OCI-LY7 (cell line): ENCODE data around the gene HECA. TPM values are rescaled to one million over a fixed set of nuclear protein-coding genes. Genes with fewer than 3 reads are reported as not detected.

Experiments used
- BruUV-seq: library from RNA; stranded (reverse); fragments of 400-500 nt; replicated peaks from 2 replicates; lab custom pipeline; 2021; lab: Mats Ljungman, UMichigan
- CTCF ChIA-PET: fragments of 300-600 bp; sonication (Branson Sonifier 250); formaldehyde crosslinking; loops from one replicate; lab custom pipeline; 2022; ENCODE audit warnings: antibody characterized with exemption; ENCODE audit not compliant: unreplicated experiment; lab: Charles Lee
- POLR2A ChIA-PET: fragments of 300-600 bp; sonication (Branson Sonifier 250); formaldehyde crosslinking; loops from one replicate; lab custom pipeline; 2022; ENCODE audit warnings: antibody characterized with exemption; lab: Charles Lee
- DNase-seq: peaks from one replicate; pipeline ENCODE4 v3.0.0-alpha.2; 2015; ENCODE audit warnings: low spot score
- H2AFZ ChIP-seq: fragments of 200-600 bp; sonication (generic), shearing (Covaris generic); 2 replicates; pipeline ENCODE4 v1.6.1; 2014; ENCODE audit warnings: mild to moderate bottlenecking, antibody characterized with exemption, low read length, moderate library complexity
- H3K27ac ChIP-seq: fragments of 200-600 bp; sonication (generic); 2 replicates; pipeline ENCODE4 v1.5.1; 2014; ENCODE audit warnings: mixed run types, low read depth, mild to moderate bottlenecking, moderate library complexity, low read length, inconsistent platforms; ENCODE audit not compliant: poor library complexity, severe bottlenecking
- H3K36me3 ChIP-seq: fragments of 200-600 bp; sonication (generic); 2 replicates; pipeline ENCODE4 v1.6.1; 2014; ENCODE audit warnings: mild to moderate bottlenecking, antibody characterized with exemption, low read length, moderate library complexity, mixed read lengths; ENCODE audit not compliant: insufficient read depth
- H3K4me1 ChIP-seq: fragments of 200-600 bp; sonication (generic); 2 replicates; pipeline ENCODE4 v1.5.1; 2014; ENCODE audit warnings: mild to moderate bottlenecking, low read length; ENCODE audit not compliant: insufficient read depth, poor library complexity, severe bottlenecking
- H3K4me2 ChIP-seq: fragments of 200-600 bp; sonication (generic); 2 replicates; pipeline ENCODE4 v1.6.1; 2014; ENCODE audit warnings: mild to moderate bottlenecking, low read length
- H3K4me3 ChIP-seq: fragments of 200-600 bp; sonication (generic); 2 replicates; pipeline ENCODE4 v1.5.1; 2014; ENCODE audit warnings: mild to moderate bottlenecking, low read depth, low read length; ENCODE audit not compliant: poor library complexity, severe bottlenecking
- H3K79me2 ChIP-seq: fragments of 200-600 bp; sonication (generic); 2 replicates; pipeline ENCODE4 v1.6.1; 2016; ENCODE audit warnings: low read depth, mild to moderate bottlenecking, low read length, moderate library complexity, mixed read lengths; ENCODE audit not compliant: insufficient read depth
- H3K9me2 ChIP-seq: fragments of 200-600 bp; sonication (generic); 2 replicates; pipeline ENCODE4 v1.6.1; 2016; ENCODE audit warnings: mild to moderate bottlenecking, low read length, mixed read lengths; ENCODE audit not compliant: insufficient read depth
- H3K9me3 ChIP-seq: fragments of 200-600 bp; sonication (generic); 2 replicates; pipeline ENCODE4 v1.6.1; 2014; ENCODE audit warnings: mild to moderate bottlenecking, mixed run types, low read length, mixed read lengths
- H4K20me1 ChIP-seq: fragments of 200-600 bp; sonication (generic); 2 replicates; pipeline ENCODE4 v1.6.1; 2014; ENCODE audit warnings: mild to moderate bottlenecking, antibody characterized with exemption, low read length, moderate library complexity, mixed read lengths; ENCODE audit not compliant: insufficient read depth
- EZH2phosphoT487 ChIP-seq: fragments of 200-600 bp; sonication (generic); IDR thresholded peaks from 2 replicates; pipeline ENCODE4 v1.6.1; 2018; ENCODE audit warnings: low read depth, borderline replicate concordance, mild to moderate bottlenecking, mixed run types, antibody characterized with exemption, low read length, moderate library complexity, mixed read lengths
- intact Hi-C: fragments of 100-400 bp; cut with micrococcal nuclease; formaldehyde crosslinking; loops from one replicate; pipeline ENCODE4 v1.10.0; 2022; ENCODE audit not compliant: unreplicated experiment
- total RNA-seq, 2 experiments: library from RNA; depleted of rRNA in 1 of 2; stranded (reverse); fragments of >200 nt in 1 of 2; shearing (Covaris generic) in 1 of 2; gene quantifications; 2 replicates each; pipeline ENCODE4 v1.2.3, GENCODE V29; 2014 to 2022
- TF ChIP-seq, protein P1 (sequence below): fragments of 200-600 bp; sonication (generic); conservative IDR thresholded peaks from 2 replicates; pipeline ENCODE4 v1.5.1; 2014; ENCODE audit warnings: mild to moderate bottlenecking, antibody characterized with exemption, low read length, moderate library complexity, mixed read lengths

The HECA gene
- total RNA-seq, 2 experiments from 2014 or later = 21.9 to 23.3 TPM

DNA sequence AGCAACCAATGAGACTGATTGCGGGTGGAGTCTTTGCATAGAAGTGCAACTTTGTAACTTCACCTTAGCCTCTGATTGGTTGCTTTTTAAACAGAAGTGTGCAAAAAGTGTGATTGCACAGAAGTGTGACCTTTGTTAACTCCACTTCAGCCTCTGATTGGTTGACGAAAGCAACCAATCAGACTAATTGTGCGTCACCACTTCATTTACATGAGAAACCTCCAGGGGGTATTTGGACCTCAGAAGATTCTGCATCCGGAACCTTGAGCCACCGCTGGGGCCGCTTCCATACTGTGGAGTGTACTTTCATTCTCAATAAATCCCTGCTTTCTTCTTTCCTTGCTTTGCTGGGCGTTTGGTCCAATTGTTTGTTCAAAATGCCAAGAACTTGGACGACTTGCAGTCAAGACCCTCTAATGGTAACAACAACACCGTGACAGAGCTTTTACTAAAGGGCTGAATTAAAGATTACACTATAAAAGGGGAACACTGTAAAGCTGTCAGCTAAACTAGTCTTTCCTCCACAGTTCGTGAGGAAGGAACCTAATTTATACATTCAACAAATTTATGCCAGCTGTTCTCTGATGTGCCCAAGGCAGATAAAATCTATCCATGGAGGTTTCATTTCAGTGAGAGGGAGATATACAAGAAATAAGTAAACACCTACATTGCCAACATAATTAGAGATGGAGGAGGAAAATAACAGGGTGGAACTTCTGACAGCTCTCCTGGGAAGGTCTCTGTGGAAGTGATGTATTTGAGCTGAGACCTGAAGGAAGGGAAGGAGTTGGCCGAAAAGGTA lies 1.4 kb upstream of the HECA start:
- no TSS peak for BruUV-seq
- ChIA-PET POLR2A (interaction anchor here (0.5 to 1.4 kb wide), 5 partner anchors 8 to 1074 kb away, joined by 3 to 4 read pairs (median 3); no protein-coding TSS in a partner anchor), CTCF (interaction anchor here (1.1 kb wide), 1 partner anchor 8 kb away, joined by 4 read pairs; no protein-coding TSS in a partner anchor)
- Histone ChIP-seq H3K9me2 (no peaks in the 10 kb centered on the region), H3K4me2 (peak overlapping the region; percentile 11; the same call in 1 of the 2 replicates), H3K9me3 (no peaks in the 10 kb centered on the region), H3K79me2 (peaks cover 28% of the 10 kb centered on the region; the same call in 1 of the 2 replicates), H4K20me1 (0 out of 2 replicates have a peak, but pooled peaks cover 4% of the 10 kb centered on the region), H3K36me3 (peaks cover 14% of the 10 kb centered on the region), H3K27ac (no peak overlapping the region), H2AFZ (peak overlapping the region; percentile 89; the same call in 1 of the 2 replicates), H3K4me3 (no peak overlapping the region), H3K4me1 (peaks cover 43% of the 10 kb centered on the region)
- TF ChIP-seq, protein P1, sequence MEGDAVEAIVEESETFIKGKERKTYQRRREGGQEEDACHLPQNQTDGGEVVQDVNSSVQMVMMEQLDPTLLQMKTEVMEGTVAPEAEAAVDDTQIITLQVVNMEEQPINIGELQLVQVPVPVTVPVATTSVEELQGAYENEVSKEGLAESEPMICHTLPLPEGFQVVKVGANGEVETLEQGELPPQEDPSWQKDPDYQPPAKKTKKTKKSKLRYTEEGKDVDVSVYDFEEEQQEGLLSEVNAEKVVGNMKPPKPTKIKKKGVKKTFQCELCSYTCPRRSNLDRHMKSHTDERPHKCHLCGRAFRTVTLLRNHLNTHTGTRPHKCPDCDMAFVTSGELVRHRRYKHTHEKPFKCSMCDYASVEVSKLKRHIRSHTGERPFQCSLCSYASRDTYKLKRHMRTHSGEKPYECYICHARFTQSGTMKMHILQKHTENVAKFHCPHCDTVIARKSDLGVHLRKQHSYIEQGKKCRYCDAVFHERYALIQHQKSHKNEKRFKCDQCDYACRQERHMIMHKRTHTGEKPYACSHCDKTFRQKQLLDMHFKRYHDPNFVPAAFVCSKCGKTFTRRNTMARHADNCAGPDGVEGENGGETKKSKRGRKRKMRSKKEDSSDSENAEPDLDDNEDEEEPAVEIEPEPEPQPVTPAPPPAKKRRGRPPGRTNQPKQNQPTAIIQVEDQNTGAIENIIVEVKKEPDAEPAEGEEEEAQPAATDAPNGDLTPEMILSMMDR = no peak
- no peak for TF ChIP-seq EZH2phosphoT487
- intact Hi-C loops = loop anchor here (10.0 kb wide), 1 partner anchor 1581 kb away; no protein-coding TSS in a partner anchor
- DNase-seq = no peak

DNA sequence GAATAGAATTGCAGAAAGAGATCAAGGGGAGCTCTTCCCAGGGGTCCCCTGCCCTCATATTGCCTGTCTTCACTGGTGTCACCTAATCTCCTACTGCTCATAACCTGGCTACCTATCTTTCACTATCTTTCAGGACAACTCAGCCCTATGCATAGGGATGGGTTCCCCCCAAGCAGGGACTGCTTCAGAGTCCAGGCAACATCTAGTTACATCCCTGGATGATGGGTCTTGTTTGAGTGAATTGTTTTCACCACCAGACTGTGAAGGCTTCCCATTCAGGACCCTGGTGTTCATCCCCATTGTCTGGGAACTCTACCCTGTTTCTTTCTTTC lies 850 bp upstream of the HECA start:
- Histone ChIP-seq H2AFZ (no peak overlapping the region), H3K9me2 (no peaks in the 10 kb centered on the region), H3K36me3 (peaks cover 20% of the 10 kb centered on the region), H3K79me2 (peaks cover 33% of the 10 kb centered on the region; the same call in 1 of the 2 replicates), H3K27ac (no peak overlapping the region), H3K4me3 (no peak overlapping the region), H3K4me2 (no peak overlapping the region), H3K9me3 (no peaks in the 10 kb centered on the region), H4K20me1 (0 out of 2 replicates have a peak, but pooled peaks cover 4% of the 10 kb centered on the region), H3K4me1 (peaks cover 49% of the 10 kb centered on the region)
- TF ChIP-seq EZH2phosphoT487 = no peak
- TF ChIP-seq, protein P1 = no peak
- intact Hi-C loops = loop anchor here (10.0 kb wide), 1 partner anchor 1581 kb away; no protein-coding TSS in a partner anchor
- POLR2A ChIA-PET = interaction anchor here (0.5 to 1.4 kb wide), 4 partner anchors 9 to 1074 kb away, joined by 3 to 4 read pairs (median 4); no protein-coding TSS in a partner anchor
- CTCF ChIA-PET = interaction anchor here (0.7 to 1.1 kb wide), 2 partner anchors 9 to 13 kb away, joined by 3 to 4 read pairs; no protein-coding TSS in a partner anchor
- no peak for DNase-seq
- BruUV-seq = no TSS peak
